ENCODE results near the gene GOLGA8M. TPM values are rescaled to one million over a fixed set of nuclear protein-coding genes. Genes with fewer than 3 reads are reported as not detected.
"Not testable (repeated sequence)": the region's sequence is repeated elsewhere in the genome, so short reads cannot be mapped to it uniquely, and the experiment has no call there.

The GOLGA8M gene
- total RNA-seq, 2 donors from 2014 or later, result 0.86 TPM; not detected in 1

DNA sequence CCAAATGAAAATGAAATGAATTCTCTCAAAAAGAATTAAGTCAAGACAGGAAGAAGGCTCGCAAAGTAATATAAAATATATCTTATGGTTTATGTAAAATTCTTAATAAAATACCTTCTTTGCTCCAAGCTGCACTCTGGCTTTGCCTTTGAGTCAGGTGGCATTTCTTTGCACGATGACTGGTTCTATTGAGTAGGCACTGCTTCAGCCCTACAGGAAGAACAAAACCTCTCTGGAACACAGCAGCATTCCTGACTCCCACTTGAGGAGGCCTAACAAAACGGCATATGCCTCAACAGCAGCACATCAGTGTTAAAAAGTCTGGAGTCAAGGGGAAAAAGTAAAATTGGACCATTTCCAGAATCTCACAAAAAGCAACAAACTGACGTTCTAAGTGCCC lies 7.4 kb upstream of the GOLGA8M start:
- not testable (repeated sequence) for H3K27ac Mint-ChIP-seq

DNA sequence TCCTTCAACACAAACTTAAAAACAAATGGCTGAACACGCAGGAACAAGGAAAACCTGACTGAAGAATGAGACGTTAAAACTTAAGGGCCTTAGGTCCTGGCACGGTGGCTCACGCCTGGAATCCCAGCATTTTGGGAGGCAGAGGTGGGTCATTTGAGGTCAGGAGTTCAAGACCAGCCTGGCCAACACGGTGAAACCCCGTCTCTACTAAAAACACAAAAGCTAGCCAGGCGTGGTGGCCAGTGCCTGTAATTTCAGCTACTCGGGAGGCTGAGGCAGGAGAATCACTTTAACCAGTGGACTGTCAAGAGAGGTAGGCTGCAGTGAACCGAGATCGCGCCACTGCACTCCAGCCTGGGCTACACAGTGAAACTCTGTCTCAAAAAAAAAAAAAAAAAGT lies 6.4 kb upstream of the GOLGA8M start:
- not testable (repeated sequence) for H3K9me3 ChIP-seq (ENCODE audit: control insufficient read depth, low read length); H3K4me3 Mint-ChIP-seq; H3K27me3 Mint-ChIP-seq (ENCODE audit: insufficient read depth); H3K27me3 ChIP-seq (ENCODE audit: control insufficient read depth, insufficient read depth, low read length, poor library complexity, severe bottlenecking); H3K4me1 Mint-ChIP-seq; H3K4me1 ChIP-seq (ENCODE audit: control insufficient read depth, insufficient read depth, low read length); DNase-seq; H3K9ac ChIP-seq (ENCODE audit: extremely low read depth, low read length, poor library complexity, severe bottlenecking); H3K36me3 ChIP-seq (ENCODE audit: control insufficient read depth, insufficient read depth, low read length); H3K27ac ChIP-seq (ENCODE audit: low read depth, low read length); H3K9me3 Mint-ChIP-seq; H3K4me3 ChIP-seq (ENCODE audit: low read length); H3K36me3 Mint-ChIP-seq (ENCODE audit: low read depth); H3K27ac Mint-ChIP-seq
- WGBS, 2 experiments (ENCODE audit: insufficient coverage in 1 of 2, insufficient read length in 1 of 2), result 95 to 100% methylated on average over 2 to 11 of the region's 11 CpGs

More for the DNA sequence above, 7.4 kb upstream of the GOLGA8M start:
- H3K27me3 ChIP-seq (ENCODE audit: control insufficient read depth, insufficient read depth, low read length, poor library complexity, severe bottlenecking); H3K4me1 Mint-ChIP-seq; DNase-seq; H3K9me3 Mint-ChIP-seq; H3K4me3 Mint-ChIP-seq; H3K9ac ChIP-seq (ENCODE audit: extremely low read depth, low read length, poor library complexity, severe bottlenecking); H3K27ac ChIP-seq (ENCODE audit: low read depth, low read length); H3K27me3 Mint-ChIP-seq (ENCODE audit: insufficient read depth); H3K9me3 ChIP-seq (ENCODE audit: control insufficient read depth, low read length); H3K36me3 ChIP-seq (ENCODE audit: control insufficient read depth, insufficient read depth, low read length); H3K4me1 ChIP-seq (ENCODE audit: control insufficient read depth, insufficient read depth, low read length); H3K4me3 ChIP-seq (ENCODE audit: low read length); H3K36me3 Mint-ChIP-seq (ENCODE audit: low read depth): not testable (repeated sequence)
- WGBS, 2 experiments (ENCODE audit: insufficient coverage in 1 of 2, insufficient read length in 1 of 2), result 73% methylated on average over 2 of the region's 4 CpGs; no CpG with 5 or more reads in 1 of the 2 experiments

DNA sequence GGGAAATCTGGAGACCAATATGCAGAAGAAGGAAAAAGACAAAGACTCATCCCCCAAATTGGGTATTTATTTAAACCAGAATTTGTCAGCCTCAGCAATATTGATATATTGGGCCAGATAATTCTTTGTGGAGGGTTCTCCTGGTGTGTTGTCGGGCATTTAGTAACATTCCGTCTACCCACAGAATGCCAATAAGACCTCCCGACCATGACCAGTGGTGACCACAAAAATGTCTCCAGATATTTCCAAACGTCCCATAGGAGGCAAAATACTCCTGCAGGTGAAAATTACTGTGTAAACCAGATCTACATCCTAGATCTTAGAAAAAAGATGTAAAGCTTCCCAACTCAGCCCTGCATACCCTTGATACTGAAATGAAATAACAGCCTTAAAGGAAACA lies 2.0 kb upstream of the GOLGA8M start:
- not testable (repeated sequence) for H3K36me3 ChIP-seq (ENCODE audit: control insufficient read depth, insufficient read depth, low read length); H3K27me3 ChIP-seq (ENCODE audit: control insufficient read depth, insufficient read depth, low read length, poor library complexity, severe bottlenecking); H3K4me3 ChIP-seq (ENCODE audit: low read length); H3K4me3 Mint-ChIP-seq; H3K27ac ChIP-seq (ENCODE audit: low read depth, low read length); H3K4me1 ChIP-seq (ENCODE audit: control insufficient read depth, insufficient read depth, low read length); H3K9me3 Mint-ChIP-seq; H3K27ac Mint-ChIP-seq; H3K9ac ChIP-seq (ENCODE audit: extremely low read depth, low read length, poor library complexity, severe bottlenecking); H3K27me3 Mint-ChIP-seq (ENCODE audit: insufficient read depth); H3K9me3 ChIP-seq (ENCODE audit: control insufficient read depth, low read length); DNase-seq; H3K36me3 Mint-ChIP-seq (ENCODE audit: low read depth); H3K4me1 Mint-ChIP-seq
- 90% methylated on average over 4 of the region's 4 CpGs; no CpG with 5 or more reads in 1 of the 2 experiments for WGBS, 2 experiments (ENCODE audit: insufficient coverage in 1 of 2, insufficient read length in 1 of 2)

DNA sequence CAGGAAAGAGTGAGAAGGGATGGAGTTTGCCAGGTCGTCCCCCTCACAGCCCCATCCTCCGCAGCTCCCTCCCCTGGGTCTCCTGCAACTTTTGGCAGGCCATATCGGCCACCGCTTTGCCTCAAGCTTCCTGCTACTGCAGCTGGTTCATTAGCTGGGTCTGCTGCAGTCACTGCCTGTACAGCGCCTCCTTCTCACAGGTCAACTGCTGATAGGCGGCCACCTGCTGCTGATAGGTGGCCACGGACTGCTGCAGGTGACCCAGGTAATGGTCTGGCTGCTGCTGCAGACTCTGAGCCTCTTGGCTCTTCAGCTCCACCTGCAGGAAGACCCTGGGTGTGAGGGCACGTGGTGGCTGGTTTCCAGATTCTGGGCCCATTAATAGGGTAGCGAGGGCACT lies 8.3 kb downstream of the GOLGA8M start:
- H3K4me3 Mint-ChIP-seq; H3K27ac ChIP-seq (ENCODE audit: low read depth, low read length); H3K9me3 Mint-ChIP-seq; H3K4me3 ChIP-seq (ENCODE audit: low read length); H3K9me3 ChIP-seq (ENCODE audit: control insufficient read depth, low read length); H3K36me3 Mint-ChIP-seq (ENCODE audit: low read depth); H3K9ac ChIP-seq (ENCODE audit: extremely low read depth, low read length, poor library complexity, severe bottlenecking); H3K36me3 ChIP-seq (ENCODE audit: control insufficient read depth, insufficient read depth, low read length); H3K27ac Mint-ChIP-seq; H3K27me3 ChIP-seq (ENCODE audit: control insufficient read depth, insufficient read depth, low read length, poor library complexity, severe bottlenecking); H3K4me1 Mint-ChIP-seq; H3K27me3 Mint-ChIP-seq (ENCODE audit: insufficient read depth); H3K4me1 ChIP-seq (ENCODE audit: control insufficient read depth, insufficient read depth, low read length): not testable (repeated sequence)
- DNase-seq, result peak; percentile 73
- TF ChIP-seq, protein P1, sequence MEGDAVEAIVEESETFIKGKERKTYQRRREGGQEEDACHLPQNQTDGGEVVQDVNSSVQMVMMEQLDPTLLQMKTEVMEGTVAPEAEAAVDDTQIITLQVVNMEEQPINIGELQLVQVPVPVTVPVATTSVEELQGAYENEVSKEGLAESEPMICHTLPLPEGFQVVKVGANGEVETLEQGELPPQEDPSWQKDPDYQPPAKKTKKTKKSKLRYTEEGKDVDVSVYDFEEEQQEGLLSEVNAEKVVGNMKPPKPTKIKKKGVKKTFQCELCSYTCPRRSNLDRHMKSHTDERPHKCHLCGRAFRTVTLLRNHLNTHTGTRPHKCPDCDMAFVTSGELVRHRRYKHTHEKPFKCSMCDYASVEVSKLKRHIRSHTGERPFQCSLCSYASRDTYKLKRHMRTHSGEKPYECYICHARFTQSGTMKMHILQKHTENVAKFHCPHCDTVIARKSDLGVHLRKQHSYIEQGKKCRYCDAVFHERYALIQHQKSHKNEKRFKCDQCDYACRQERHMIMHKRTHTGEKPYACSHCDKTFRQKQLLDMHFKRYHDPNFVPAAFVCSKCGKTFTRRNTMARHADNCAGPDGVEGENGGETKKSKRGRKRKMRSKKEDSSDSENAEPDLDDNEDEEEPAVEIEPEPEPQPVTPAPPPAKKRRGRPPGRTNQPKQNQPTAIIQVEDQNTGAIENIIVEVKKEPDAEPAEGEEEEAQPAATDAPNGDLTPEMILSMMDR (conservative IDR thresholded peaks at IDR 0.05), result peak; percentile 63
- 77 to 100% methylated on average over 2 to 6 of the region's 9 CpGs for WGBS, 2 experiments (ENCODE audit: insufficient coverage in 1 of 2, insufficient read length in 1 of 2)

All from endodermal cell (in vitro differentiated cells).